H1 (cell line): ENCODE results near the gene BAIAP2. TPM values are rescaled to one million over a fixed set of nuclear protein-coding genes. Genes with fewer than 3 reads are reported as not detected.

ENCODE experiments used
- CTCF ChIA-PET: fragments of 300-600 bp; sonication (Branson Sonifier 250); formaldehyde crosslinking; loops from one replicate; lab custom pipeline; 2021; ENCODE audit not compliant: partially characterized antibody; lab: Charles Lee
- POLR2A ChIA-PET: fragments of 300-600 bp; sonication (Branson Sonifier 250); formaldehyde crosslinking; loops from one replicate; lab custom pipeline; 2021; ENCODE audit warnings: inconsistent platforms; ENCODE audit not compliant: partially characterized antibody; lab: Charles Lee
- DNase-seq, 2 experiments: peaks; one replicate each; pipeline versions ENCODE4 v3.0.0 to v3.0.0-alpha.2; 2010 to 2022; ENCODE audit warnings: low spot score in 2 of 2, low read depth in 1 of 2, mixed read lengths in 1 of 2
- FAIRE-seq: peaks from 2 replicates; lab custom pipeline; 2011; peaks lifted over from hg19 to GRCh38; lab: Jason Lieb, UNC
- H2AFZ ChIP-seq: 2 replicates; pipeline ENCODE4 v1.8.1; 2012; ENCODE audit warnings: low read length, inconsistent platforms
- H2AK5ac ChIP-seq: 2 replicates; pipeline ENCODE4 v1.6.1; 2013; ENCODE audit warnings: low read depth, low read length
- H2BK120ac ChIP-seq: replicated peaks from 2 replicates; pipeline ENCODE3; 2013; ENCODE audit warnings: low read depth, low read length, inconsistent platforms
- H2BK12ac ChIP-seq: 2 replicates; pipeline ENCODE4 v1.6.1; 2013; ENCODE audit warnings: low read depth, low read length
- H2BK15ac ChIP-seq: 2 replicates; pipeline ENCODE4 v1.6.1; 2013; ENCODE audit warnings: low read length
- H2BK20ac ChIP-seq: 2 replicates; pipeline ENCODE4 v1.6.1; 2013; ENCODE audit warnings: low read length
- H2BK5ac ChIP-seq: 2 replicates; pipeline ENCODE4 v1.6.1; 2013; ENCODE audit warnings: low read depth, low read length
- H3K14ac ChIP-seq: 2 replicates; pipeline ENCODE4 v1.6.1; 2013; ENCODE audit warnings: inconsistent platforms; ENCODE audit not compliant: insufficient read length
- H3K18ac ChIP-seq: 2 replicates; pipeline ENCODE4 v1.6.1; 2013; ENCODE audit warnings: low read length; ENCODE audit errors: extremely low read depth
- H3K23ac ChIP-seq: 2 replicates; pipeline ENCODE4 v1.6.1; 2013; ENCODE audit warnings: inconsistent platforms; ENCODE audit not compliant: insufficient read length
- H3K23me2 ChIP-seq: 2 replicates; pipeline ENCODE4 v1.6.1; 2013; ENCODE audit warnings: low read depth, low read length
- H3K27ac ChIP-seq: 2 replicates; pipeline ENCODE4 v1.6.1; 2011; ENCODE audit warnings: low read depth, low read length, inconsistent platforms
- H3K27me3 ChIP-seq, 4 experiments: replicated peaks in 1 of 4; 1 replicate in 1 of 4; 2 replicates in 3 of 4; pipeline versions ENCODE4 v1.6.1 to v1.8.1; 2011 to 2013; ENCODE audit warnings: low read length in 3 of 4, mild to moderate bottlenecking in 3 of 4, inconsistent platforms in 2 of 4, mixed read lengths in 2 of 4, moderate library complexity in 1 of 4; ENCODE audit not compliant: control insufficient read depth in 3 of 4, insufficient read depth in 3 of 4; ENCODE audit errors: extremely low read depth in 1 of 4
- H3K36me3 ChIP-seq, 4 experiments: 2 replicates each; pipeline versions ENCODE4 v1.6.1 to v1.8.1; 2011 to 2013; ENCODE audit warnings: mild to moderate bottlenecking in 4 of 4, low read length in 3 of 4, moderate library complexity in 2 of 4, control low read depth in 1 of 4, inconsistent platforms in 1 of 4; ENCODE audit not compliant: insufficient read depth in 4 of 4, control insufficient read depth in 2 of 4
- H3K4ac ChIP-seq: replicated peaks from 2 replicates; pipeline ENCODE3; 2013; ENCODE audit warnings: low read length, low read depth, mixed read lengths, inconsistent platforms; ENCODE audit not compliant: insufficient read length
- H3K4me1 ChIP-seq, 4 experiments: replicated peaks in 1 of 4; 1 replicate in 1 of 4; 2 replicates in 3 of 4; pipeline versions ENCODE4 v1.6.1 to v1.8.1; 2011 to 2013; ENCODE audit warnings: low read length in 3 of 4, inconsistent platforms in 2 of 4, mixed read lengths in 1 of 4; ENCODE audit not compliant: insufficient read depth in 4 of 4, control insufficient read depth in 3 of 4
- H3K4me2 ChIP-seq, 2 experiments: 2 replicates each; pipeline versions ENCODE4 v1.6.1 to v1.8.1; 2011 to 2013; ENCODE audit warnings: low read depth in 2 of 2, low read length in 2 of 2, control low read depth in 1 of 2, inconsistent platforms in 1 of 2, mild to moderate bottlenecking in 1 of 2; ENCODE audit not compliant: insufficient read depth in 1 of 2
- H3K4me3 ChIP-seq, 4 experiments: fragments of 200-600, 300-600 bp in 1 of 4; sonication (generic), shearing (Covaris generic), sonication (Bioruptor Twin) in 1 of 4; 2 replicates each; pipeline versions ENCODE4 v1.5.1 to v1.8.1; 2011 to 2016; ENCODE audit warnings: low read length in 4 of 4, low read depth in 3 of 4, control low read depth in 2 of 4, inconsistent platforms in 2 of 4, mild to moderate bottlenecking in 2 of 4, mixed read lengths in 1 of 4, moderate library complexity in 1 of 4; ENCODE audit not compliant: insufficient read depth in 2 of 4; ENCODE audit errors: extremely low read depth in 1 of 4
- H3K56ac ChIP-seq: replicated peaks from 2 replicates; pipeline ENCODE3; 2013; ENCODE audit warnings: low read depth, mild to moderate bottlenecking, mixed read lengths, low read length, inconsistent platforms; ENCODE audit not compliant: insufficient read length
- H3K79me1 ChIP-seq: 2 replicates; pipeline ENCODE4 v1.6.1; 2013; ENCODE audit warnings: low read depth, low read length, control low read depth
- H3K79me2 ChIP-seq, 2 experiments: 2 replicates each; pipeline versions ENCODE4 v1.6.1 to v1.8.1; 2012 to 2013; ENCODE audit warnings: low read length in 2 of 2, mild to moderate bottlenecking in 2 of 2, inconsistent platforms in 1 of 2; ENCODE audit not compliant: insufficient read depth in 2 of 2, control insufficient read depth in 1 of 2
- H3K9ac ChIP-seq, 4 experiments: replicated peaks in 1 of 4; 1 replicate in 1 of 4; 2 replicates in 3 of 4; pipeline versions ENCODE4 v1.6.1 to v1.8.1; 2011 to 2013; ENCODE audit warnings: low read depth in 3 of 4, low read length in 3 of 4, control low read depth in 2 of 4, mild to moderate bottlenecking in 2 of 4, moderate library complexity in 2 of 4, inconsistent platforms in 1 of 4; ENCODE audit errors: extremely low read depth in 1 of 4
- H3K9me3 ChIP-seq, 2 experiments: 2 replicates each; pipeline versions ENCODE4 v1.6.1 to v1.8.1; 2012 to 2013; ENCODE audit warnings: mild to moderate bottlenecking in 2 of 2, moderate library complexity in 2 of 2, control low read depth in 1 of 2, inconsistent platforms in 1 of 2, low read depth in 1 of 2, low read length in 1 of 2, mixed read lengths in 1 of 2; ENCODE audit not compliant: insufficient read depth in 2 of 2
- H4K20me1 ChIP-seq, 2 experiments: replicated peaks in 1 of 2; 2 replicates each; pipeline versions ENCODE3 to v1.8.1; 2011 to 2013; ENCODE audit warnings: inconsistent platforms in 2 of 2, low read length in 2 of 2, mild to moderate bottlenecking in 1 of 2; ENCODE audit not compliant: insufficient read depth in 2 of 2, control insufficient read depth in 1 of 2
- H4K5ac ChIP-seq: 2 replicates; pipeline ENCODE4 v1.6.1; 2013; ENCODE audit warnings: low read length, low read depth, mixed read lengths, inconsistent platforms; ENCODE audit not compliant: insufficient read length
- H4K8ac ChIP-seq: 2 replicates; pipeline ENCODE4 v1.8.0; 2013; ENCODE audit warnings: mild to moderate bottlenecking, moderate library complexity, low read length, inconsistent platforms; ENCODE audit not compliant: insufficient read depth; ENCODE audit errors: extremely low read depth
- H4K91ac ChIP-seq: replicated peaks from 2 replicates; pipeline ENCODE3; 2013; ENCODE audit warnings: low read length, mixed read lengths, inconsistent platforms; ENCODE audit not compliant: insufficient read length
- CTCF ChIP-seq, 3 experiments: IDR thresholded peaks; 1 replicate in 2 of 3; 2 replicates in 1 of 3; pipeline versions ENCODE4 v1.5.1 to v1.6.1; 2011; ENCODE audit warnings: low read length in 3 of 3, mild to moderate bottlenecking in 3 of 3, inconsistent platforms in 2 of 3, low read depth in 1 of 3, moderate library complexity in 1 of 3; ENCODE audit not compliant: insufficient read depth in 1 of 3; ENCODE audit errors: control extremely low read depth in 1 of 3
- HDAC2 ChIP-seq, 2 experiments: fragments of 300-600 bp in 1 of 2; sonication (generic) in 1 of 2; IDR thresholded peaks; 2 replicates each; pipeline ENCODE4 v1.6.1; 2011 to 2012; ENCODE audit warnings: low read depth in 2 of 2, low read length in 2 of 2, mild to moderate bottlenecking in 2 of 2, moderate library complexity in 2 of 2, borderline replicate concordance in 1 of 2, inconsistent platforms in 1 of 2
- KDM5A ChIP-seq: fragments of 200-600 bp; IDR thresholded peaks from 2 replicates; pipeline ENCODE4 v1.7.1; 2012; ENCODE audit warnings: mild to moderate bottlenecking, low read length, inconsistent platforms, mixed read lengths
- NANOG ChIP-seq: IDR thresholded peaks from 2 replicates; pipeline ENCODE4 v1.6.1; 2011; ENCODE audit warnings: low read length, low read depth, mild to moderate bottlenecking, inconsistent platforms; ENCODE audit not compliant: insufficient read depth, poor library complexity, severe bottlenecking
- PHF8 ChIP-seq: fragments of 200-600 bp; sonication (generic); conservative IDR thresholded peaks from 2 replicates; pipeline ENCODE4 v1.7.1; 2012; ENCODE audit warnings: low read depth, mild to moderate bottlenecking, inconsistent platforms, low read length, moderate library complexity
- RNF2 ChIP-seq: fragments of 200-900, 300-1000 bp; sonication (generic); IDR thresholded peaks from 2 replicates; pipeline ENCODE4 v1.7.1; 2016; ENCODE audit warnings: borderline replicate concordance, low read depth, mild to moderate bottlenecking, antibody characterized with exemption, low read length; ENCODE audit not compliant: poor library complexity, severe bottlenecking; ENCODE audit errors: missing control alignments
- SIX5 ChIP-seq: IDR thresholded peaks from 2 replicates; pipeline ENCODE4 v1.6.1; 2011; ENCODE audit warnings: mild to moderate bottlenecking, low read depth, low read length
- WGBS, 2 experiments: shearing (Covaris generic) in 1 of 2; methylation state at CpG; one replicate each; pipeline versions ENCODE4 v1.1.6 to v1.1.7; 2013 to 2015; ENCODE audit warnings: low lambda C conversion rate in 2 of 2, mixed read lengths in 2 of 2, inconsistent platforms in 1 of 2, low coverage in 1 of 2, missing lambda C conversion rate in 1 of 2; ENCODE audit not compliant: insufficient replicate concordance in 2 of 2, insufficient coverage in 1 of 2, insufficient read length in 1 of 2; ENCODE audit errors: extremely low coverage in 1 of 2, missing lambda C conversion rate in 1 of 2; 5-methylcytosine and 5-hydroxymethylcytosine counted together
- polyA plus RNA-seq, 7 experiments: library from polyadenylated mRNA; depleted of rRNA in 3 of 7; stranded (reverse) in 5 of 7; unstranded in 2 of 7; fragments of >200 nt in 5 of 7; fragments of 200-250 nt in 2 of 7; gene quantifications; 1 replicate in 5 of 7; 2 replicates in 1 of 7; 4 replicates in 1 of 7; pipeline versions ENCODE4 v1.2.1 to v1.2.3, GENCODE V29; 2011 to 2013; ENCODE audit warnings: missing spikeins in 2 of 7, mixed read lengths in 2 of 7
- total RNA-seq: library from RNA; stranded (reverse); fragmentation: NEBNext Ultra II Directional; extraction: Animal tissue kit (Norgen Biotek cat#: 25700); gene quantifications from 2 replicates; pipeline ENCODE4 v1.2.1, GENCODE V29; 2021

Gene BAIAP2
- total and polyA plus RNA-seq, 2 of the 8 experiments (the other 6 are each of a cell fraction or from before 2014, with no cell fraction given) = 10.0 to 22.8 TPM

- Histone ChIP-seq H2AK5ac (no peak overlapping the region), H3K9me3 (no peaks in the 10 kb centered on the region), H2AFZ (peak overlapping the region; percentile 92), H2BK5ac (no peak overlapping the region; the same call in 1 of the 2 replicates), H3K36me3 (no peaks in the 10 kb centered on the region; a peak in 1 of 8 replicates), H2BK15ac (0 out of 2 replicates have a peak overlapping the region, but pooled peaks have one; percentile 46), H4K8ac (peak overlapping the region; percentile 85; the same call in 1 of the 2 replicates), H3K4ac (no peak overlapping the region), H3K4me3 (peak overlapping the region; percentile 49 to 93 (median 70)), H4K5ac (no peak overlapping the region), H3K79me2 (no peaks in the 10 kb centered on the region; a peak in 1 of 4 replicates), H4K20me1 (peaks cover 0 to 9% of the 10 kb centered on the region in 2 experiments), H3K18ac (no peak overlapping the region; the same call in none of the 2 replicates), H3K14ac (no peak overlapping the region), H3K79me1 (peaks cover 4% of the 10 kb centered on the region; the same call in 1 of the 2 replicates), H4K91ac (no peak overlapping the region), H3K23ac (no peak overlapping the region), H2BK20ac (no peak overlapping the region), H3K27me3 (peaks cover 0 to 7% (median 3%) of the 10 kb centered on the region in 4 experiments; a peak in 5 of 7 replicates), H3K9ac (peak overlapping the region in 1 of 4 experiments; percentile 16; a peak in 1 of 7 replicates), H3K4me2 (peak overlapping the region; percentile 77 to 81), H2BK12ac (no peak overlapping the region), H3K23me2 (peaks cover 5% of the 10 kb centered on the region; the same call in 1 of the 2 replicates), H3K4me1 (peaks cover 0 to 5% (median 3%) of the 10 kb centered on the region in 4 experiments; a peak in 5 of 7 replicates), H3K27ac (no peak overlapping the region), H2BK120ac (no peak overlapping the region), H3K56ac (no peak overlapping the region)
- 65% methylated on average over 22 of the region's 22 CpGs; no CpG with 5 or more reads in 1 of the 2 experiments for WGBS, 2 experiments
- DNase-seq (no peak), FAIRE-seq (no peak)
- ChIA-PET CTCF (interaction anchor here (0.6 to 1.2 kb wide), 6 partner anchors 31 to 415 kb away, joined by 3 to 7 read pairs (median 4); no protein-coding TSS in a partner anchor), POLR2A (interaction anchor here (0.6 to 1.5 kb wide), 3 partner anchors 8 to 31 kb away, joined by 3 to 5 read pairs (median 3); no protein-coding TSS in a partner anchor)
- TF ChIP-seq RNF2 (no peak), NANOG (no peak), HDAC2 (IDR thresholded peaks at IDR 0.05; ENCODE audit: borderline replicate concordance in 1 of 2, low read depth in 2 of 2, low read length in 2 of 2) (no peak), CTCF (IDR thresholded peaks at IDR 0.05; ENCODE audit: control extremely low read depth in 1 of 3, insufficient read depth in 1 of 3, low read depth in 1 of 3, low read length in 3 of 3) (no peak), SIX5 (no peak), KDM5A (no peak), PHF8 (no peak)
These were observed 43.9 kb upstream of the BAIAP2 start for GRCh38 chr17:80990921-80991644.
